Activated CD4-positive, alpha-beta memory T cell treated with anti-CD3 and anti-CD28 coated beads, Interleukin-2, amount 10 ng/mL, durations not matched to agents 7 days and 5 days (primary cell): ENCODE data around the gene IL21. TPM values are rescaled to one million over a fixed set of nuclear protein-coding genes. Genes with fewer than 3 reads are reported as not detected.

Experiments
- total RNA-seq, 2 experiments: library from RNA; stranded (reverse); gene quantifications; one replicate each; pipeline ENCODE4 v1.2.3, GENCODE V29; 2021

IL21 gene
- total RNA-seq, 2 experiments from 2014 or later = 2.8 to 3.1 TPM

Other genes with a start within 250 kb of the IL21 start
- gene ADAD1, start 242.1 kb downstream of the IL21 start, total RNA-seq = not detected
- gene IL2, start 164.3 kb downstream of the IL21 start, total RNA-seq = 1 to 10 TPM in 1 of 2 experiments, under 1 TPM in 1; 0.85 to 2.1 TPM
- 1 to 10 TPM; 3.7 to 5.0 TPM for gene BBS12, start 111.6 kb upstream of the IL21 start, total RNA-seq
- under 1 TPM; 0.25 TPM for gene FGF2, start 205.8 kb upstream of the IL21 start, total RNA-seq